SK-N-SH (cell line): Measurements from ENCODE around the gene USP34. TPM values are rescaled to one million over a fixed set of nuclear protein-coding genes. Genes with fewer than 3 reads are reported as not detected.

Experiments
- CTCF ChIA-PET: fragments of 300-600, 350-600 bp; formaldehyde crosslinking; extraction: SDS; loops from one replicate; lab custom pipeline; 2021; lab: Yijun Ruan, JAX
- POLR2A ChIA-PET: fragments of 350-600 bp; sonication (Branson Sonifier 250); formaldehyde crosslinking; extraction: SDS; loops from one replicate; lab custom pipeline; 2020; ENCODE audit warnings: antibody characterized with exemption, inconsistent platforms; lab: Yijun Ruan, JAX
- DNase-seq: peaks from one replicate; pipeline ENCODE4 v3.0.0; 2012
- H2AFZ ChIP-seq: fragments of 200-600 bp; sonication (generic); 2 replicates; pipeline ENCODE4 v1.8.1; 2016; ENCODE audit warnings: antibody characterized with exemption, mild to moderate bottlenecking, low read depth
- H3F3A ChIP-seq: fragments of 200-600 bp; sonication (generic); replicated peaks from 2 replicates; pipeline ENCODE3; 2016; ENCODE audit warnings: antibody characterized with exemption, mild to moderate bottlenecking; ENCODE audit not compliant: insufficient read depth
- H3K27ac ChIP-seq, 2 experiments: fragments of 200-500 bp in 1 of 2; fragments of 200-600 bp in 1 of 2; sonication (Bioruptor generic) in 1 of 2; sonication (generic), shearing (Covaris generic) in 1 of 2; 2 replicates each; pipeline versions ENCODE4 v1.5.1 to v1.6.1; 2014 to 2016; ENCODE audit warnings: low read depth in 2 of 2, inconsistent platforms in 1 of 2, low read length in 1 of 2, mild to moderate bottlenecking in 1 of 2, mixed read lengths in 1 of 2
- H3K27me3 ChIP-seq: fragments of 200-600 bp; sonication (generic), shearing (Covaris generic); 2 replicates; pipeline ENCODE4 v1.6.1; 2016; ENCODE audit warnings: mixed run types; ENCODE audit not compliant: insufficient read depth
- H3K36me3 ChIP-seq, 2 experiments: fragments of 200-500 bp in 1 of 2; fragments of 200-600 bp in 1 of 2; sonication (Bioruptor generic) in 1 of 2; sonication (generic) in 1 of 2; replicated peaks in 1 of 2; 2 replicates each; pipeline versions ENCODE3 to v1.5.1; 2014 to 2016; ENCODE audit warnings: low read length in 1 of 2, mild to moderate bottlenecking in 1 of 2; ENCODE audit not compliant: insufficient read depth in 2 of 2, control insufficient read depth in 1 of 2
- H3K4me1 ChIP-seq, 2 experiments: fragments of 200-500 bp in 1 of 2; fragments of 200-600 bp in 1 of 2; sonication (Bioruptor generic) in 1 of 2; sonication (generic), shearing (Covaris generic) in 1 of 2; 2 replicates each; pipeline versions ENCODE4 v1.5.1 to v1.6.1; 2014 to 2016; ENCODE audit warnings: low read depth in 1 of 2, low read length in 1 of 2, mixed run types in 1 of 2; ENCODE audit not compliant: insufficient read depth in 2 of 2, control insufficient read depth in 1 of 2
- H3K4me2 ChIP-seq: fragments of 200-600 bp; sonication (generic), shearing (Covaris generic); 2 replicates; pipeline ENCODE4 v1.6.1; 2017; ENCODE audit warnings: mixed run types
- H3K4me3 ChIP-seq, 2 experiments: fragments of 200-500 bp in 1 of 2; fragments of 200-600 bp in 1 of 2; sonication (Bioruptor generic) in 1 of 2; sonication (generic), shearing (Covaris generic) in 1 of 2; 2 replicates each; pipeline versions ENCODE4 v1.5.1 to v1.8.1; 2014 to 2016; ENCODE audit warnings: low read depth in 2 of 2, inconsistent platforms in 1 of 2, low read length in 1 of 2, mild to moderate bottlenecking in 1 of 2, mixed read lengths in 1 of 2, moderate library complexity in 1 of 2
- H3K79me2 ChIP-seq: fragments of 200-600 bp; sonication (generic); 2 replicates; pipeline ENCODE4 v1.8.1; 2017; ENCODE audit warnings: mild to moderate bottlenecking; ENCODE audit not compliant: insufficient read depth
- H3K9ac ChIP-seq: fragments of 200-600 bp; sonication (generic); 2 replicates; pipeline ENCODE4 v1.6.1; 2017; ENCODE audit warnings: mixed run types
- H3K9me2 ChIP-seq: fragments of 200-600 bp; sonication (generic); 2 replicates; pipeline ENCODE4 v1.6.1; 2017; ENCODE audit warnings: mixed run types
- H3K9me3 ChIP-seq: fragments of 200-600 bp; sonication (generic); 2 replicates; pipeline ENCODE4 v1.6.1; 2017; ENCODE audit warnings: mixed run types, mild to moderate bottlenecking, moderate library complexity
- H4K20me1 ChIP-seq: fragments of 200-600 bp; sonication (generic); 2 replicates; pipeline ENCODE4 v1.6.1; 2017; ENCODE audit warnings: mild to moderate bottlenecking, mixed run types; ENCODE audit not compliant: insufficient read depth
- CTCF ChIP-seq: fragments of 200-600 bp; sonication (generic); IDR thresholded peaks from 2 replicates; pipeline ENCODE4 v1.6.1; 2017; ENCODE audit warnings: antibody characterized with exemption, mild to moderate bottlenecking, moderate library complexity
- EP300 ChIP-seq, 2 experiments: IDR thresholded peaks; 2 replicates each; pipeline versions ENCODE4 v1.4.0 to v1.6.1; 2012; ENCODE audit warnings: borderline replicate concordance in 1 of 2, low read depth in 1 of 2, low read length in 1 of 2
- JUND ChIP-seq: IDR thresholded peaks from 2 replicates; pipeline ENCODE4 v1.4.0; 2012
- NRF1 ChIP-seq: IDR thresholded peaks from 2 replicates; pipeline ENCODE4 v1.6.1; 2012; ENCODE audit warnings: low read depth, mild to moderate bottlenecking, low read length
- PBX3 ChIP-seq: IDR thresholded peaks from 2 replicates; pipeline ENCODE4; 2012
- POLR2AphosphoS5 ChIP-seq: IDR thresholded peaks from 2 replicates; pipeline ENCODE4 v1.6.1; 2012; ENCODE audit warnings: low read depth, low read length
- REST ChIP-seq: IDR thresholded peaks from 2 replicates; pipeline ENCODE4 v1.6.1; 2012; ENCODE audit warnings: mild to moderate bottlenecking, low read depth, low read length, moderate library complexity
- RXRA ChIP-seq: IDR thresholded peaks from 2 replicates; pipeline ENCODE4 v1.4.0; 2012; ENCODE audit warnings: low read depth, mild to moderate bottlenecking, borderline replicate concordance
- WGBS: methylation state at CpG from one replicate; pipeline ENCODE4 v1.1.6; 2017; ENCODE audit warnings: low lambda C conversion rate; 5-methylcytosine and 5-hydroxymethylcytosine counted together
- polyA plus RNA-seq, 3 experiments: library from polyadenylated mRNA; depleted of rRNA; stranded (reverse); fragments of >200 nt; gene quantifications; 2 replicates each; pipeline ENCODE4 v1.2.3, GENCODE V29; 2012

Gene USP34
- polyA plus RNA-seq, 1 of the 3 experiments (the other 2 are of a cell fraction): 31.4 TPM

- TF ChIP-seq REST: no peak
Observed at GRCh38 chr2:61241266-61241665, 229.6 kb downstream of the USP34 start (continued).

GRCh38 chr2:61238219-61239012, 232.5 kb downstream of the USP34 start:
- no peak for TF ChIP-seq EP300 (IDR thresholded peaks at IDR 0.05; ENCODE audit: borderline replicate concordance in 1 of 2, low read depth in 1 of 2, low read length in 1 of 2)
- TF ChIP-seq JUND: no peak
- TF ChIP-seq NRF1: no peak
- WGBS: 91% methylated on average over 1 of the region's 1 CpG
- Histone ChIP-seq H3K36me3 (peaks cover 21 to 58% of the 10 kb centered on the region in 2 experiments), H3K9me2 (no peaks in the 10 kb centered on the region), H3K79me2 (peaks cover 10% of the 10 kb centered on the region; the same call in 1 of the 2 replicates), H3K4me3 (no peak overlapping the region), H3K4me2 (no peak overlapping the region), H3K27me3 (no peaks in the 10 kb centered on the region), H3K27ac (no peak overlapping the region), H2AFZ (no peak overlapping the region), H3F3A (peaks cover 4% of the 10 kb centered on the region), H3K9me3 (no peaks in the 10 kb centered on the region; the same call in 1 of the 2 replicates), H3K9ac (no peak overlapping the region), H4K20me1 (no peaks in the 10 kb centered on the region), H3K4me1 (0 out of 4 replicates have a peak, but pooled peaks cover 0 to 4% of the 10 kb centered on the region in 2 experiments)
- ChIA-PET POLR2A (no interaction called here), CTCF (interaction anchor here (0.9 to 1.0 kb wide), 2 partner anchors 12 to 25 kb away, joined by 3 read pairs; no protein-coding TSS in a partner anchor)
- DNase-seq: no peak

GRCh38 chr2:61235716-61236115, 235.2 kb downstream of the USP34 start:
- H3K9me3 ChIP-seq: no peaks in the 10 kb centered on the region; the same call in 1 of the 2 replicates
- no peaks in the 10 kb centered on the region for H3K27me3 ChIP-seq
- no peak for DNase-seq
- no peaks in the 10 kb centered on the region for H3K9me2 ChIP-seq
- H3K4me2 ChIP-seq: no peak overlapping the region
- no peak overlapping the region for H3K4me3 ChIP-seq
- no peak overlapping the region for H2AFZ ChIP-seq
- 70% methylated on average over 2 of the region's 2 CpGs for WGBS
- H3K79me2 ChIP-seq: peaks cover 6% of the 10 kb centered on the region; the same call in 1 of the 2 replicates
- H4K20me1 ChIP-seq: no peaks in the 10 kb centered on the region
- no peak overlapping the region for H3K9ac ChIP-seq
- ChIA-PET CTCF (no interaction called here), POLR2A (no interaction called here)
- peaks cover 4% of the 10 kb centered on the region for H3F3A ChIP-seq
- 0 out of 4 replicates have a peak, but pooled peaks cover 0 to 4% of the 10 kb centered on the region in 2 experiments for H3K4me1 ChIP-seq
- TF ChIP-seq PBX3 (no peak), CTCF (no peak), JUND (no peak), RXRA (no peak), POLR2AphosphoS5 (no peak)
- H3K27ac ChIP-seq: no peak overlapping the region; a peak in 1 of 4 replicates
- peaks cover 29 to 67% of the 10 kb centered on the region in 2 experiments for H3K36me3 ChIP-seq
